GM19240 (cell line): ENCODE measurements around the gene TFB2M.

Experiments used
- DNase-seq: peaks from one replicate; pipeline ENCODE4 v3.0.0; 2011; ENCODE audit warnings: low spot score; ENCODE audit not compliant: insufficient read length

TFB2M gene

DNA sequence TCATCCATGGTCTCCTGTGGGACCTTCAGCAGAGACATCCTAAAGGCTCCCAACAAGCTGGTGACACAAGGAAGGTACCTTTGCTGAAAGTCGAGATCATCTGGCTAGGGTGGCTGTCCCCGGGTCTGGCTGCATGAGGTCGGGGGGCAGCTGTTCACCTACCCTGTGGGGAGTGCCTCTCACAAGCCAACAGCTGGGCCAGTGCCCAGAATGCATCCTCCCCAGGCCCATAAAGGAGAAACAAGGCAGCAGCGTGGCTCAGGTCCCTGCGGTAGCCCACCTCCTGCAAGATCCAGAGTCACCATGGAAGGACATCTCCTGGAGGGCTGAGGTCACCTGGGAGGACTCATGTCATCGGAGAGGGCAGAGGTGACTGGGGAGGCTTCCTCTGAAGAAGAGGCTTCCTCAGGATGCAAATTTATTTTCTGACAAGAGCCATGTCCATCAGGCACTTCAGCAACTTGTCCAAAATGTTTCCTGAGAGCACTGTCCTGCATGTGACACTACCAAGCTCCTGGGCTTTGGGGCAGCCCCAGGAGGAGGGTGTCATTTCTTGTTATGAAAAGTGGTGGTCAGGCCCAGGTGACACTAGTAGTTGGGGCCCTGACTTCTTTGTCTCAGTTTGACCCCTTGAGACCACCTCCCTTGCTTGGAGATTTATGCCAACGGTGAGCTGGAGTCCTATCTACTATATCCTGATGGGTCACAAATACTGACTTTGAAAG lies 52.3 kb downstream of the TFB2M start:
- no peak for DNase-seq

DNA sequence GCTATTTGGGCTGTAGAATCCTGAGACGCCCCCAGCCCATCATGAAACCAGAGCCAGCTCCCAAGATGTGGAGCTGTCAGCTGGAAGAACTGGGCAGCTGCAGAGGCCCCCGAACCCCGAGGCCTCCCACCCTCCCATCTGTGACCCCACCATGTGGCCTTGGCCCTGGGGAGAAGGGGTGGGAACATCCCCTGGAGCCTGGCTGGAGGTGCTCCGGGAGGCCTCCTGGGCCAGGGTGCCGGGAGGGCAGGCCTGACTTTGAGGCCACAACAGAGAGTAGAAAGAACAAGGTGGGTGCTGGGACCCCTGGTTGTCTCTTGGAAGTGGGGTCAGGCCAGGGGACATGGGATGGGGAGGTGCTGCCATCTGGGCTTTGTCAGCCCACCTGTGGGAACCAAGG lies 53.0 kb downstream of the TFB2M start:
- DNase-seq, result no peak

DNA sequence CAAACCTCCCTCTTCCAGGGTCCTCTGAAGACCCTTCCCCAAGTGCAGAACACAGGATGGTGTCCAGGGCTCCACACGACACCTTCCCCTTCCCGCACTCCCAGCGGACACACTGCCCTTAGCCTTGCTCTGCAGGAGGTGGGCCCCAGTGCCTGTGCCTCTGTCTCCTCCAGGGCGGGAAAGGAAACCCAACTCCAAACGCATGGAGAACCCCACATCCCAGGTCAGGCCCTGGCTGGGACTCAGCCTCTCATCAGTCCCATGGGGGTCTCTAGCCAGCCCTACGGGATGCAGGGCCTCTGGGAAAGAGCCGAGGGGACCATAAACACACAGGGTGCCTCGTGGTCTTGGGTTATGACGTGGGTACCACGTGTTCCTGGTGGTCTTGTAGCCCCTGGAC lies 53.4 kb downstream of the TFB2M start:
- DNase-seq, result no peak

DNA sequence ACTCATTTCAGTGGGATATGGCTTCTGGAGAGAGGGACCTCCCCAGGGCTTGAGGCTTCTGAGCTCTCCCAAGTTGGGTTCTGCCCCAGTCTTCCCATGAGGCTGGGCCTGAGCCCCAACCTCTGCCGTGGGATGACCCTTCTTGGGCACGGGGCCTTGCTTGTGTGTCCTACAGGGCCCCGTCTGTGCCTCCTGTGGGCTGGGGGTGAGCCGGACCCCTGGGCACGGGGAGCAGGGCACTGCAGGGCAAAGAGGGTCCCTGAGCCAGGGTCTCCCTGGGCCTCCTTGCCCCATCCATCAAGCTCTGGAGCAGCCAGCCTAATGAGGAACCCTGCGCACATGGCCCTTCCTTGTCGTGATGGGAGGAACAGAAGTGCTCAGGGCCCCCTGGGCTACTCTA lies 53.8 kb downstream of the TFB2M start:
- no peak for DNase-seq

DNA sequence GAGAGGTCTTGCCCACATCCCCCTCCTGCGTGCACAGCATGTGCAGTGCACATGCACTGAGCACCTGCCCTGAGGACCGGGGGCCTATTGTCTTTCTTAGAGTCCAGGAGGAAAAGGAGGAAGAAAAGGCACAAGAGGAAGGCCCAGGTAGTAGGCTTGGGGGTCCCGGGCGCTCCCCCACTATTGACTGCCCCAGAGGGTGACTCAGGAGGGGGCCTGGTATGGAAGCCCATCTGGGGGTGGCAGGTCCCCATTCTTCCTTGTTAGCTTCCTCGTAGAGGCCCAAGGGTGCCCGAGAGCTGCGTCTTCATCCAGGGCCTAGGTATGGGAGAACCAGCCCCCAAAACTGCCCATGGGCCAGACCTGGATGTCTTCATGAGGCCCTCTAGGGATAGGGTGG lies 54.9 kb downstream of the TFB2M start:
- DNase-seq, result no peak

DNA sequence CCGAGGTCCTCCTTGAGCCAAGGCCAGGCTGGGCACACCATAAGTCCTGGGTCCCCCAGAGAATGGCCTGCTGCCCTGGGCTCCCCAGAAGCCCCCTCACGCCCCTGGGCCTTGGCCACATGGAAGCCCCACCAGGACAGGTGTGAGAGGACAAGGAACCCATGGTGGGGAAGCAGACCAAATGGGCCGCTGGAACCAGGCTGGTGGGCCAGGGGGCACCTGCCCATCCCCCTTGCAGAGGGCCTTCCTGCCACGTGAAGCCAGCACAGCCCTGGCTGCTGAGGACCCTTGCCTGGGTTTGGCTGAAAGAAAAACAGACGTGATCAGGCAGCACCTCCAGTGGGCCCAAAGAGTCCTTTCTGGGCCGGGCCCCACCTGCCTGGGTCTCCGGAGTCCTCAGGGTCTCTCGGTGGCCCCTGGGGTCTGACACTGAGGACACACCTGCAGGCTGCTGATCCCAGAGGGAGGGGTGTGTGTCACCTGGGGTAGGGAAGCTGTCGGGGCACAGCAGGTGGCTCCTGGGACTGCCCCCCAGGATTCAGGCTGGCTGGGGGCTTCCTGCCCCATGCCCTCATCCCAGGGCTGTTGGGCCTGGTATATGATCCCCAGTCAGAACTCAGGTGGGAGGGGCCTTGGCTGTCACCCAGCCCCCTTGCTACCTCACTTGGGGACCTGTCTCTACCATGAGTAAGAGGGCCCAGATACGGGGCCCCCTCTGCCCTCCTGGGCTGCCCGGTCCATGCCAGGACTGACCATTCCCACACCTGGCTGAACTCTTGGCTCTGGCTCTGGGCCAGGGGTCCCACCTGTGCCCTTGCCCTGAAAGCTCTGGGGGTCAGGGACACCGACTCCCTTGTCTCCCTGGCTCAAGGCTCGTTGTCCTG lies 55.7 kb downstream of the TFB2M start:
- DNase-seq, result no peak

DNA sequence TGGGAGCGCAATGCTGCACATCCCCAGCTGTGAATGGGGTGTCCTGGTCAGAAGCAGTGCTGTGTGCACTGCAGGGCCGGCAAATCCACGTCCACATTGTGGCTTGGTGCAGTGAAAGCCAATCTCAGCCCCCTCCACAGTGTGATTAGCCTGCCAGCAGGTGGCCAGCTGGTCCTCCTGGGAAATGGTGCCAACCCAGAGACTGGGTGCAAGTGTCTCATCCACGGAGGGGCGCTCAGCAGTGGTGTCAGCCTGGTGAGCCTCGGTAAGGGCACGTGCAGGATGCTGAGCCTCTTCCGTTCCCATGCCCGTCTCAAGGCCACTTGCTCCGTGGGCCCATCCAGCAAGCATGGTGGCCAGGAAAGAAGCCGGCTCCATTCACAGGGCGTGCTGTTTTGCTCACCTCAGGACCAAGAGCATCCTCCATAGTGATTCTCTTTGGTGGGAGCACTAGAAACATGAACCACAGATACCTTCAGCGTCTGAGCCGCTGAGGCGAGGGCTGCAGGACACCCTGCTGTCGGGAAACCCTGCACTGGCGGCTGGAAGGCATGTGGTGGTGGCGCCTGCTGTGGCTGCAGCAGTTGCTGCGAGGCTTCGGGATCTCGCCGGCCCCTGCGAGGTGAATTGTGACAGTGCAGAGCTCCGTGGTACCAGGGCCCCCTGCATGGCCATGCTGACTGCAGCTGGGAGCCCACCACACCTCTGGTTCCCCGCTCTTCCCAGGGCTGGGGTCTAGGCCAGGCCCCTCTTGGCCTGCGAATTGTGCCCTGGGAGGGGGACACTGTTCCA lies 57.0 kb downstream of the TFB2M start:
- no peak for DNase-seq

DNA sequence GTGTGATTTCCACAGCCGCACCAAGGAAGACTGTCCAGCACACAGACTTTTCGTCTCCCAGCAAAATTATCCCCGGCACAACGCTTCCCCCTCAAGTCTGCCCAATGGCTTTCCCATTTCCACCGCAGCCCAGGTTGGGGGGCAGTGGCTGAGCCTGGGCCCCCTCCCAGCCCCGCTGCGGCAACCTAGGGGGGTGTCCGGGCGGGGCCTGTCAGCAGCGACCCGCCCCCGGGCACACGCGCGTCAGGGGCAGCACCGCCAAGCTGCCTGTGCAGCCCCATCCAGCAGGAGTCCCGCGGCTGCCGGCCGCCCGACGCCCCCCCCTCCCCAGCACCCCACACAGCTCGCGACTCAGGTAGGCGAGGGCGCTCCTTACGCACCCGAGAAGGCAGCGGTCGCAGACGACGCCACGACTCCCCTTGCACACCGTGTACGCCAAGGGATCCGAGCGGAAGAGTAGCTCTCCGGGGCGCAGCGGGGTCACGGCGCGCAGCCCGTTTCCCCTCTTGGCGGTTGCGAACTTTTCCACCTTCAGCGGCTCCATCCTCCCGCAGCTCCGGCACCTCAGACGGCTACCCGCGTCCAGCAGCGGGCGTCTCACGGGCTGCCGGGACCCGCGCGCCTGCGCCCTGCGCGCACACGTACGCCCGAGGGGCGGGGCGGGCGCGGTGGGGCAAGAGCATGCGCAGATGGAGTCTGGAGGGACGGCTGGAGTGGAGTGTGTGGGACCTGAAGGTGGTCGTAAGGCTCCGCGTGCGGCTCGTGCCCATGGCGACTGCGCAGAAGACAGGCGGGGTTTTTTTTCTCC lies 59.2 kb downstream of the TFB2M start, which contains the start of gene SMYD3:
Gene SMYD3 (minus strand): TSS at position 606 of the 808 bp plus-strand sequence.
- DNase-seq, result peak; percentile 76

DNA sequence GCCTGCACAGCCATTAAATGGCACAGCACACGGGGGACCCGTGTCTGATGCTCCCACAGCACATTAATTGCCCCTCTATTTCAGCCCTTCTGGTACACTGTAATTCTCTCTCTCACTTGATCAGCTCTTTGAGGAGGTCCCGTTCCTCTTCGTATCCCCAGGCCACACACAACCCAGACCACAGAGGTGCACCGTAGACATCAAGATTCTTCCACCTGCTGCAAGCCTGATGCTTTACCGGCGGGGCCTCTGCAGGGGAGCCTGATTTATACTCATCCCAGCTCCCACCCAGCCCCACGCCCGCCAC lies 59.7 kb downstream of the TFB2M start:
- no peak for DNase-seq

DNA sequence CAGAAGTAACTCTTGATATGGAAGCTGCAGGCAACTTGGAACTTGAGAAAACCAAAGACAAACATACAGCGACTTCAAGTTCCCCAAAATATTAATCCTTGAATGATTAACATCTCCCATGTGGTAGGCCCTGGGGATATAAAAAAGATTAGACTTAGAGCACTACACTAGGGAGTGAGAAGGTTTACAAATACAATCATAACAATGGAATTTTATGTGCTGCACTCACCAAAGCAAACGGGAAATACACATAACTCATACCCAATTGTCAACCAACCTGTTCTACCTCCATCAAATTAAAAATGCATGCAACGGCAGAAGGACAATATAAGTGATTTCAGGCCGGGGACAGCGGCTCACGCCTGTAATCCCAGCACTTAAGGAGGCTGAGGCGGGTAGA lies 62.7 kb downstream of the TFB2M start:
- no peak for DNase-seq

DNA sequence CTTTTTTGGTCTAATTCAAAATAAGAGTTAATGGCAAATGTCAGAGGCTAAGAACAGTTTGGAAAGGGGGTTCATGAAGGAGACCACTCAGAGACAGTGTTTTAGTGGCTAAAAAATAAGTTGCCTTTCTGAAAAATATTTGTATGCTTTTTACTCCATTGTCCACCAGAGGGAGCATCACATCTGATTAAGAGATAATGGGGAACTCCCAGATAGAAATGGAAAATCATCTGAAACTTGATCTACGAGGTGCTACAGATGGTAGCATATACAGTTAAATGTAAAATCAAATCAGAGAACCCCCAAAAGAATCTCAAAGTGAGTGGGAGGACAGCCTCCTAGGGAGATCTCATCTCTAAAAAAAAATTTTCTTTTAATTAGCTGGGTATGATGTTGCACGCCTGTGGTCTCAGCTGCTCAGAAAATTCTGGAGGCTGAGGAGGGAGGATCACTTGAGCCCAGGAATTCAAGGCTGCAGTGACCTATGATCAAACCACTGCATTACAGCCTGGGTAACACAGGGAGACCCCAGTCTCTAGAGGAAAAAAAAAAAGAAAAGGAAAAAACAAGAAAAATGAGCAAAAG lies 68.6 kb downstream of the TFB2M start:
- DNase-seq, result no peak

DNA sequence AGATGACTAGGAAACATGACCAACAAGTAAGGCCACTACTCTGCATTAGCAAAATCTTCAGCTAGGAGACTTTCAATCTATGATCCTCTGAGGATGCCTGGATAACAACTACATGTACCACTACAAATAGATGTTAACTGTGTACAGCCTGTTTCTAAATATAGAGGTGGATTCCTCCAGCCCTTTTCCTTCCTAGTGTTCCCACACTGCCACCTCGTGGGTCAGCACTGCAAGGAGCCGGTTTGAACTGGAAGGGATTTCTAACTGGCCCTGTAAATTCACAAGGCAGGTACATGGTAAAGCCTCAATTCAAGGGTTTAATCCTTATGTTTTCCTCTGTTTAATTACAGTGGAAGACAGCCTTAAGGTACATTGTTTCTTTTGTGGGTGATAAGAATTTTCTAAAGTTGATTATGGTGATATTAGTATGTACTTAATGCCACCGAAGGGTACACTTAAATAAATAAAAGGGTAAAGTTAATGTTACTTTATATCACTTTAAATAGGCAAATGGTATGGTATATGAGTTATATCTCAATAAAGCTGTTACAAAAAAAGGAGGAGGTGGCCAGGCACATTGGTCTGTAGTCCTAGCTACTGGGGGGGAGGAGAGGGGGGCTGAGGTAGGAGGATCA lies 73.3 kb downstream of the TFB2M start:
- DNase-seq, result no peak

DNA sequence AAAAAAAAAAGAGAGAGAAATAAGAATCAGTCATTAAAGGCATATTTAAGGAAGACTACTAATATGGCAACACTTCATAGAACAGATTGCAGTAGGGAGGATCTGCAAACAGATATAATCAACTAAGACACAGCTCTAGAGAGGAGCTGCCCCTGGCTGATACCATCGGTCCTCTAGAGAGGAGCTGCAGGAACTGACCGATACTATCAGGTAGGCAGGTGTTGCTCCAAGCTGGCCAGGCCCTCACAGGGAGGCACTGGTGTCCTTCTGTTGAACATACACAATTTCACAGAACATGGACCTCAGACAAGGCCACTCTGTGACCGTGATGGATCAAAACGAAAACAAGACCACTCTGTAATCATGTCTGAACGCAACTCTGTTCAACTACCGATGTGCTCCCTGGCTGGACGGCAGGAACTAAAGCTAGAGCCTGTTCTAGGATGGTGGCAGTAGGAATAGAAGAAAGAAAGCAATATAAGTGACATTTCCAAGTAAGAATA lies 74.5 kb downstream of the TFB2M start:
- DNase-seq, result no peak
